ENCODE results near the gene PAPPA2. TPM values are rescaled to one million over a fixed set of nuclear protein-coding genes. Genes with fewer than 3 reads are reported as not detected.

The PAPPA2 gene
- total RNA-seq, 1 experiment from 2014 or later: 0.81 TPM

- no peak overlapping the region for H3K14ac ChIP-seq (ENCODE audit: insufficient read depth, low read length)
- TF ChIP-seq CTCF (conservative IDR thresholded peaks at IDR 0.05): no peak
- no peak overlapping the region for H3K23ac ChIP-seq (ENCODE audit: insufficient read length, low read depth, low read length)
- H2AK5ac ChIP-seq (ENCODE audit: insufficient read length, low read length): no peak overlapping the region
- no peak overlapping the region for H3K18ac ChIP-seq (ENCODE audit: insufficient read length, low read depth, low read length)
- H3K4ac ChIP-seq (ENCODE audit: low read depth, low read length): no peak overlapping the region
- H3K9ac ChIP-seq (ENCODE audit: extremely low read depth, insufficient read length, low read length): no peak overlapping the region
- H4K5ac ChIP-seq (ENCODE audit: insufficient read length, low read depth, low read length): no peak overlapping the region
- no peak overlapping the region for H3K56ac ChIP-seq (ENCODE audit: insufficient read length, low read depth, low read length)
- no peaks in the 10 kb centered on the region for H3K27me3 ChIP-seq (ENCODE audit: insufficient read depth, low read length)
- no peak overlapping the region for H4K8ac ChIP-seq (replicated peaks; ENCODE audit: insufficient read length, low read depth, low read length)
- no peak overlapping the region for H2BK15ac ChIP-seq (ENCODE audit: low read depth, low read length)
- Mint-ChIP-seq H3K9me3 (no peaks in the 10 kb centered on the region), H3K27me3 (ENCODE audit: low read depth) (peaks cover 1% of the 10 kb centered on the region; the same call in 1 of the 2 replicates), H3K27ac (no peak overlapping the region), H3K4me3 (no peak overlapping the region), H3K36me3 (ENCODE audit: insufficient read depth in 1 of 3, low read depth in 3 of 3) (no peaks in the 10 kb centered on the region; a peak in 1 of 7 replicates), H3K4me1 (0 out of 4 replicates have a peak, but pooled peaks cover 2% of the 10 kb centered on the region in 2 experiments)
- no peaks in the 10 kb centered on the region for H3K79me1 ChIP-seq (ENCODE audit: insufficient read depth, low read depth, low read length, poor library complexity, severe bottlenecking)
- no peak overlapping the region for H2BK20ac ChIP-seq (ENCODE audit: low read depth, low read length, poor library complexity, severe bottlenecking)
- no peaks in the 10 kb centered on the region for H3K9me3 ChIP-seq (ENCODE audit: control insufficient read depth, low read depth, low read length)
- H3T11ph ChIP-seq (ENCODE audit: low read length): no peak overlapping the region
- H4K91ac ChIP-seq (ENCODE audit: insufficient read length, low read depth, low read length): no peak overlapping the region
- H3K23me2 ChIP-seq (ENCODE audit: insufficient read length, low read depth, low read length, poor library complexity, severe bottlenecking): no peaks in the 10 kb centered on the region
- H3K4me2 ChIP-seq (ENCODE audit: insufficient read depth, insufficient read length, low read length): no peak overlapping the region
- no CpG with 5 or more reads among the region's 3 CpGs for WGBS (ENCODE audit: extremely low coverage, insufficient read length, low lambda C conversion rate)
- H4K20me1 ChIP-seq (ENCODE audit: control insufficient read depth, insufficient read depth, insufficient read length): no peaks in the 10 kb centered on the region
- no peak overlapping the region for H2BK12ac ChIP-seq (ENCODE audit: insufficient read length, low read depth, low read length)
- H2BK120ac ChIP-seq (ENCODE audit: low read depth, low read length, poor library complexity, severe bottlenecking): no peak overlapping the region
- DNase-seq: no peak
- H3K4me1 ChIP-seq (ENCODE audit: insufficient read depth, low read length): no peaks in the 10 kb centered on the region
- no peaks in the 10 kb centered on the region for H3K79me2 ChIP-seq (ENCODE audit: insufficient read depth, low read length)
- H3K27ac ChIP-seq (ENCODE audit: insufficient read length, low read depth, low read length): no peak overlapping the region
- H2BK5ac ChIP-seq (ENCODE audit: insufficient read length, low read length): no peak overlapping the region
- H2AFZ ChIP-seq (ENCODE audit: low read length): no peak overlapping the region
These were observed 414.6 kb downstream of the PAPPA2 start for GRCh38 chr1:176877557-176877956.
